ENCODE results near the gene PITPNC1. TPM values are rescaled to one million over a fixed set of nuclear protein-coding genes. Genes with fewer than 3 reads are reported as not detected.
"Not testable (repeated sequence)": the region's sequence is repeated elsewhere in the genome, so short reads cannot be mapped to it uniquely, and the experiment has no call there.

Gene PITPNC1
- total RNA-seq, 1 donor from 2014 or later = 28.7 TPM

- TF ChIP-seq CTCF (IDR thresholded peaks at IDR 0.05; ENCODE audit: insufficient read depth, low read length, severe bottlenecking) = no peak
- no peak for FAIRE-seq
- DNase-seq (ENCODE audit: low read depth) = no peak
- Histone ChIP-seq H3K27me3 (ENCODE audit: control insufficient read depth, insufficient read depth, low read length) (no peaks in the 10 kb centered on the region), H3K4me3 (ENCODE audit: low read depth, low read length) (no peak overlapping the region), H3K36me3 (ENCODE audit: control insufficient read depth, insufficient read depth, low read length) (no peaks in the 10 kb centered on the region)
Measured at GRCh38 chr17:67509390-67510287, 132.6 kb downstream of the PITPNC1 start.

GRCh38 chr17:67511012-67511411 lies 133.9 kb downstream of the PITPNC1 start:
- Histone ChIP-seq H3K4me3 (ENCODE audit: low read depth, low read length) (no peak overlapping the region), H3K27me3 (ENCODE audit: control insufficient read depth, insufficient read depth, low read length) (no peaks in the 10 kb centered on the region), H3K36me3 (ENCODE audit: control insufficient read depth, insufficient read depth, low read length) (no peaks in the 10 kb centered on the region)
- no peak for TF ChIP-seq CTCF (IDR thresholded peaks at IDR 0.05; ENCODE audit: insufficient read depth, low read length, severe bottlenecking)
- FAIRE-seq = no peak
- DNase-seq (ENCODE audit: low read depth) = no peak

GRCh38 chr17:67511804-67512203 lies 134.7 kb downstream of the PITPNC1 start:
- no peak for TF ChIP-seq CTCF (IDR thresholded peaks at IDR 0.05; ENCODE audit: insufficient read depth, low read length, severe bottlenecking)
- H3K36me3 ChIP-seq (ENCODE audit: control insufficient read depth, insufficient read depth, low read length) = no peaks in the 10 kb centered on the region
- no peak overlapping the region for H3K4me3 ChIP-seq (ENCODE audit: low read depth, low read length)
- no peak for FAIRE-seq
- DNase-seq (ENCODE audit: low read depth) = no peak
- H3K27me3 ChIP-seq (ENCODE audit: control insufficient read depth, insufficient read depth, low read length) = no peaks in the 10 kb centered on the region

GRCh38 chr17:67514998-67515397 lies 137.9 kb downstream of the PITPNC1 start:
- DNase-seq (ENCODE audit: low read depth) (no peak), FAIRE-seq (no peak)
- H3K4me3 ChIP-seq (ENCODE audit: low read depth, low read length) = no peak overlapping the region
- H3K36me3 ChIP-seq (ENCODE audit: control insufficient read depth, insufficient read depth, low read length) = no peaks in the 10 kb centered on the region
- no peak for TF ChIP-seq CTCF (IDR thresholded peaks at IDR 0.05; ENCODE audit: insufficient read depth, low read length, severe bottlenecking)
- no peaks in the 10 kb centered on the region for H3K27me3 ChIP-seq (ENCODE audit: control insufficient read depth, insufficient read depth, low read length)

- DNase-seq (ENCODE audit: low read depth) = no peak
- TF ChIP-seq CTCF (IDR thresholded peaks at IDR 0.05; ENCODE audit: insufficient read depth, low read length, severe bottlenecking) = no peak
- FAIRE-seq = no peak
Measured at GRCh38 chr17:67515490-67516083, 138.5 kb downstream of the PITPNC1 start.

GRCh38 chr17:67516571-67516970 lies 139.5 kb downstream of the PITPNC1 start:
- H3K27me3 ChIP-seq (ENCODE audit: control insufficient read depth, insufficient read depth, low read length); FAIRE-seq: not testable (repeated sequence)

More at GRCh38 chr17:67515490-67516083, 138.5 kb downstream of the PITPNC1 start:
- no peak overlapping the region for H3K4me3 ChIP-seq (ENCODE audit: low read depth, low read length)
- no peaks in the 10 kb centered on the region for H3K27me3 ChIP-seq (ENCODE audit: control insufficient read depth, insufficient read depth, low read length)
- no peaks in the 10 kb centered on the region for H3K36me3 ChIP-seq (ENCODE audit: control insufficient read depth, insufficient read depth, low read length)

More at GRCh38 chr17:67516571-67516970, 139.5 kb downstream of the PITPNC1 start:
- H3K4me3 ChIP-seq (ENCODE audit: low read depth, low read length); H3K36me3 ChIP-seq (ENCODE audit: control insufficient read depth, insufficient read depth, low read length); DNase-seq (ENCODE audit: low read depth): not testable (repeated sequence)
